Measurements from ENCODE around the gene PDE4B.
A peak's percentile ranks its signal among the peaks of the same experiment; 100 is the strongest.
"Not testable (repeated sequence)": the region's sequence is repeated elsewhere in the genome, so short reads cannot be mapped to it uniquely, and the experiment has no call there.

Gene PDE4B

GRCh38 chr1:65817891-65818290, 25.2 kb downstream of the PDE4B start:
- no peak for DNase-seq

GRCh38 chr1:65818966-65819365, 26.3 kb downstream of the PDE4B start:
- no peak for DNase-seq

DNA sequence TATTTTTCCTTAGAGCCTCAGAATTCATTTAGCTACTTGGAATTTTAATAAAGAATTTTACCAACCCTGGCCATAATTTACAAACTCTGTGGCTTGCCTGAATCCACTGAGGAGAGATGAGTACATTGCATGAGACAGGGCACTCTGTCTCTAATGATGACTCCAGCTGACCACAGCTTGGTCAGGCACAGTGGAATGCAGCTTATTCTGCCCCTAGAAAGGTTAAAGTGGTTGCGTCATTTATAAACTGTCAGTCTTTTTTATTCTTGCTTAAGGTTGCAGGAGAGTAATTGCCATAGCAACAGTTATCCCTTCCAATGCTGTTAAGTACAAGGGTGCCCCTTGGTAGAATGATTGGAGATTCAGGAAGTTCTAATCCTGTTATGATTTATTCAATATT, 28.3 kb downstream of the PDE4B start:
- DNase-seq, result no peak

DNA sequence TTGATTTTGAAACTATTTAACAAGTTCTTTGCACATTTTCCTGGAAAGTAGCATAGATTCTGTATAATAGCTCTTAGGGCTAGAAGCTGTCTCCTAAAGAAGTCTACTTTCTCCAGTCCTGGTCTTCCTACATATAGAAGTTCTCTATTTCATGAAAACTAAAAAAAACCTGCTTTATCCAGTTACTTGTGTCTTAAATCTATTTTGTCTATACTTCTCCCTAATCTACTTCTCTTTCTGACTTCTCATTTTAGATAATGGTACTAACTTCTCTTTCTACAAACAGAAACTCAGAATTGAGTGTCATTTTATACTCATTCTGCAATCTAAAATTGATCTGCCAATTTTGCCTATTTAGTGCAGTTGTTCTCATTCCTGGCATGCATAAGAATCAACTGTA, 28.7 kb downstream of the PDE4B start:
- no peak for DNase-seq

- no peak for DNase-seq
These were observed 31.4 kb downstream of the PDE4B start for GRCh38 chr1:65824103-65824502.

DNA sequence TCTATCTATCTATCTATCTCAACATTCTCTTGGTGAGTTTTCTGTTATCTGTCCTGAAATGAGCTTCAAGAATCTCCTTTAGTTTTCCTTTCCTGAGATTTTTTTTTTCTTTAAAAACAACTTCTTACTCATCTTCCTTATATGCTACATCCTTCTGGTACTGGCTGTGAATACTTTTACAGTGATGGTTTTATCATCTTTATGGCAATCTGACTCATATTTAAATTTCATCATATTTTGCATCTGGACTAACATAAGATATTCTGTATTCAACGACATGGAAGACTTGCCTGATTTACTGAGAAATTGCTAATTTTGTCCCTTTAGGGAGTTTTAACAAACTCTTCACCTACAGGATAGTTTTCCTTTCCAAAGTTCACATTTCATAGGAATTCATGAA, 33.0 kb downstream of the PDE4B start:
- no peak for DNase-seq

GRCh38 chr1:65826782-65827181, 34.1 kb downstream of the PDE4B start:
- DNase-seq, result no peak

GRCh38 chr1:65827346-65827745, 34.7 kb downstream of the PDE4B start:
- no peak for DNase-seq

- DNase-seq, result no peak
These were observed 37.6 kb downstream of the PDE4B start for GRCh38 chr1:65830306-65830705.

- no peak for DNase-seq
These were observed 39.6 kb downstream of the PDE4B start for GRCh38 chr1:65832296-65832695.

GRCh38 chr1:65836686-65837085, 44.0 kb downstream of the PDE4B start:
- no peak for DNase-seq

- no peak for DNase-seq
These were observed 48.0 kb downstream of the PDE4B start for GRCh38 chr1:65840683-65841082.

- no peak for DNase-seq
These were observed 51.6 kb downstream of the PDE4B start for GRCh38 chr1:65844296-65844695.

DNA sequence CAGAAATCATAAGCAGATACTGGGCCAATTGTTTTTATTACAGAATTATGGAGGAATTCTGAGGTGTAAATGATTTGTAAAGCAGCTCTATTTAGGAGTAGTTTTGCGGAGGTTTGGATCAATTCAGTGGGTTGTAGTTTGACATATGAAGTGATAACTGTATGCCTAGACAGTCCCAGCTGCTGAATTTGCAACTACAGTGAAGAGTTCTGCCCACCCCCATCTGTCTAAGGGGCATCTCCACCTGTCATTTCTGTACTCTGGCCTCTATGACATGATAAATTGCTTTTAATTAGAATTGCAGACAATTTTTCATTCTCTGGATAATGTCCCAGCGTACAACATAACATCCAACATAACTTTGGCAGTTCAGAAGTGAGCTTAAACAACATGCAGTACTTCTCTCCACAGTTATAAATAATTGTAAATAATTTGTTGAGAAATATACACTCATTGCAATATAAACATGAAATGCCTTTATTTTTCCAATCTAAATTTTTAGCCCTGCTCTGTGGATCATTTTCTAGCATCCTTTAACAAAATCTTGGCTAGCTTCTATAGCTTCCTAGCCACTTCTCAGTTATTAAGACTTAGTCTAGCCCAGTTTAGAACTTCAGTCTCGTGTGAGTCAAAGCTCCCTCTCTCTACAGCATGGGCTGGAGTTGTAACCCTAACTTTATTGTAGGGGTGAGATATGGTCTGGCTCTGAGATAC, 52.3 kb downstream of the PDE4B start:
- no peak for DNase-seq

DNA sequence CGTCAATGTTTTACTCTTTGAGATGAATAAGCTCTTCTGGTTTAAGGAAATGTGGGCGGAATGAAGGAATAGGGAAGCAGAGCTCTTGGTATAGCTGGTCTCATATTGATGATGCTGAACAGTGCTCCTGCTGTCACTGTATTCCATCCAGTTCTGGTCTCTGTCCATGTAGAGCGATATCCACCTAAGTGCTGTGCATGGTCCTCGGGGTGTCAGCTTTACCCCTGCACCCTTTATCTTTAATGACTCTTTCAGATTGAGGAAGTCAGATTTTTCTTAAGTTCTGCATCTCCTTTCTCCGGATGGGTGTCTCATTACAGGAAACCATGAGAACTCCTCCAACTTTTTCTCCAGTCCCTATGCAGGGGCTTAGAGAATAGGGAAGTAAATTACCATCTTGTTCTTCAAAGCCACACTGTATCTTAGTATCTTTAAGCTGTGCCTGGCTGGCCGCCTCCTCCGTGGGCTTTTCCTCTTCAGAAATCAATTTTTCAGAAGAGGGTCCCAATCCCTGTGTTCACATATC, 52.9 kb downstream of the PDE4B start:
- DNase-seq, result no peak

DNA sequence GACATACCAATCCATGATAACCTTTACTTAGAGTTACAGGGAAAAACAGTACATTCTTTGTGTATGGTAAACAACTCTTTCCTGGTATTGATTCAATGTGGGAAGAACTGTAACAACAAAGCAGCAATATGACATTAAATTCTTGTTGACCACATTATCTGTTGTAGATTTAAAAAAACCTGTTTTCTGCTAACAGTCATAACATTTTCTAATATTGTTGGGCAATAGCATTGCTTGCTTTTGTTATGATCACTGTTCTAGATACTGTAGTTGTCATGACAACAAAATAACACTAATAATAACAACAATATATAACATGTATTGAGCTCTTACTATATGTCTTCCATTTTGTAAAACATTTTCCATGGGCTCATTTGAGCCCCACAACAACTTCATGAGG, 54.2 kb downstream of the PDE4B start:
- DNase-seq, result no peak

DNA sequence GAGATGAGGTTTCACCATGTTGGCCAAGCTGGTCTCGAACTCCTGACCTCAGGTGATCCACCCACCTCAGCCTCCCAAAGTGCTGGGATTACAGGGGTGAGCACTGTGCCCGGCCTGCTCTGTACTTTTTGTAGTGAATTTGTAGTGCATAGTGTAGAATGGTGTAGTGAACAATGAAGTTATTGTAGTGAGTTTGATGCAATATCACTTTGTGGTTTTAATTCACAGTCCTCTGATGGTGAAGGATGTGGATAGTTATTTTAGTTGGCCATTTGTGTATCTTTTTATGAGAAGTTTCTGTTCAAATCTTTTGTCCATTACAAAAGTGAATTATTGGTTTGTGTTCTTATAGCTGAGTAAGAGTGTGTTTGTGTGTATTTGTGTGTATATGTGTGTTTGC, 57.6 kb downstream of the PDE4B start:
- DNase-seq, result no peak

DNA sequence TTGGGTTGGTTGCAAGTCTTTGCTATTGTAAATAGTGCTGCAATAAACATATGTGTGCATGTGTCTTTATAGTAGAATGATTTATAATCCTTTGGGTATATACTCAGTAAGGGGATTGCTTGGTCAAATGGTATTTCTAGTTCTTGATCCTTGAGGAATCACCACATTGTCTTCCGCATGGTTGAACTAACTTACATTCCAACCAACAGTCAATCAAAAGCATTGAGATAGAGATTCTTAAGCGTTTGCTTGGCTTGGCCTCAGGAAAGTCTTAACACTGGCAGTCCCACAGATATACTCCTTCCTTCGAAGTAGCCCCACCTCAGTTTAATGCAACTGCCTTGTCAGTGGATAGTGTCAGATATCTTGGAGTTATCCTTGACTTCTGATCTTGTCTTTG, 63.9 kb downstream of the PDE4B start:
- DNase-seq, result not testable (repeated sequence)

DNA sequence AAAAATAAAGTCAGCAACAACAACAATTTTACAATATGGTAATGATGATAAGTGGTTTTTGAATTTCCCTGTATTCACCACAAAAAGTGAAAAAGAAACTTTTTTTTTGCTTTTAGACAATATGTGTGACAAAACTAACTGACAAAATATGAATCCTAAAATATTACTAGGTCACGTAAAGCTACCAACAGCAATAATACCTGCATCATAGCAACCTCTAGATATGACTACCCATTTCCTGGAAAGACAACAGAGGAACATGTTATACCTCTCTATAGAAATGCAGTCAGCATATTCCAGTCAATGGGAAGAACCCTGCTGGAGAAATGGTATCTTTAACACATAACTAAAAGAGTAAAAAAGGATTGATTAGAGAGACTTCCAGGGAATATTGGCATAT, 73.7 kb downstream of the PDE4B start:
- no peak for DNase-seq

DNA sequence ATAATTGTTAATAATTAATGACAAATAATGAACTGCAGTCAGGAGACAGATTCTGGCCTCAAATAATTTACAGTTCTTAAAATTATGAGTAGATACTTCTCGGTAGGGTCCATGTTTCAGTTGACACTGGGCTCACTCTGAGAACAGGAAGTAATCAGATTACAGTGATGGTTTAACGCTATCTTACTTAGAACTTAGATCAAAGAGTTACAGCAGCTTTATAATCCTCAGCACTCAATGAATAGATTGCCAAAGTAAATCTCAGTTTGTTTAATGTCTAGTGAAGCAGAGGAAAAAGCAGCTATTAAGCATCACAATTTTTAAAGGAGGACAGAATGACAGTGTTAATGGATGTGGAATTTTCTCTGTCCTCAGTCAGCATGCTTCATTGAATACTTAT, 79.6 kb downstream of the PDE4B start:
- no peak for DNase-seq

GRCh38 chr1:65878342-65878741, 85.6 kb downstream of the PDE4B start:
- not testable (repeated sequence) for DNase-seq

- DNase-seq, result peak; percentile 58
These were observed 87.9 kb downstream of the PDE4B start for GRCh38 chr1:65880611-65881010.

- DNase-seq, result no peak
These were observed 88.4 kb downstream of the PDE4B start for GRCh38 chr1:65881067-65881594.

DNA sequence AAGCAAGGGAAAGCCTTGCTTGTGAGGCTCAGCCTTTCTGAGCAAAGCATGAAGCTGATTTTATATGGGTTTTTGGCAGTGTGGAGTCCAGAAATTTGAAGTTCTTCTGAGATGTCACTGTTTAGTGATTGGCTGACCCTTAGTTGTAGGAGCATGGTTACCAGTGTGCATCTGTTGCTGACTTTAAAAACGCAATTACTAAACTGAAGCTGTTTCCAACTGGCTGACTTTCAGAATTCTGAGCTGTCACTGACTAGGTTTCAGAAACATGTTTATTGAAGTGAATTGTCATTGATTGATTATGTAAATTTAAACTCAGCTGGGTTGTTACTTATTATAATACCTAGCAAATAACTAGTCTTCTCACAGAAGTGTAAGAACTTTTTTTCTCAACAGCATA, 89.4 kb downstream of the PDE4B start:
- DNase-seq, result no peak

- no peak for DNase-seq
These were observed 96.7 kb downstream of the PDE4B start for GRCh38 chr1:65889441-65889840.
